Measurements from ENCODE around the gene AGTR1.
"Not testable (repeated sequence)": the region's sequence is repeated elsewhere in the genome, so short reads cannot be mapped to it uniquely, and the experiment has no call there.

The AGTR1 gene

GRCh38 chr3:148718982-148719862 is 21.5 kb downstream of the AGTR1 start:
- no peak for DNase-seq (ENCODE audit: low read depth in 3 of 3)

- DNase-seq (ENCODE audit: low read depth in 3 of 3), result no peak
These were observed 23.2 kb downstream of the AGTR1 start for GRCh38 chr3:148720873-148721272.

- no peak for DNase-seq (ENCODE audit: low read depth in 3 of 3)
These were observed 25.9 kb downstream of the AGTR1 start for GRCh38 chr3:148723631-148724030.

GRCh38 chr3:148727231-148727630 is 29.5 kb downstream of the AGTR1 start:
- no peak for DNase-seq (ENCODE audit: low read depth in 3 of 3)

GRCh38 chr3:148728753-148729152 is 31.1 kb downstream of the AGTR1 start:
- no peak for DNase-seq (ENCODE audit: low read depth in 3 of 3)

- DNase-seq (ENCODE audit: low read depth in 3 of 3), result no peak
These were observed 31.9 kb downstream of the AGTR1 start for GRCh38 chr3:148729476-148730055.

GRCh38 chr3:148730676-148731075 is 33.0 kb downstream of the AGTR1 start:
- DNase-seq (ENCODE audit: low read depth in 3 of 3), result no peak

- no peak for DNase-seq (ENCODE audit: low read depth in 3 of 3)
These were observed 37.9 kb downstream of the AGTR1 start for GRCh38 chr3:148735597-148735996.

- DNase-seq (ENCODE audit: low read depth in 3 of 3), result no peak
These were observed 38.4 kb downstream of the AGTR1 start for GRCh38 chr3:148736086-148736485.

GRCh38 chr3:148737104-148737530 is 39.4 kb downstream of the AGTR1 start:
- DNase-seq (ENCODE audit: low read depth in 3 of 3), result no peak

- DNase-seq (ENCODE audit: low read depth in 3 of 3), result no peak
These were observed 42.0 kb downstream of the AGTR1 start for GRCh38 chr3:148739720-148740119.

GRCh38 chr3:148740291-148740690 is 42.6 kb downstream of the AGTR1 start:
- no peak for DNase-seq (ENCODE audit: low read depth in 3 of 3)

- DNase-seq (ENCODE audit: low read depth in 3 of 3), result no peak
These were observed 43.5 kb downstream of the AGTR1 start for GRCh38 chr3:148741219-148741618.

- DNase-seq (ENCODE audit: low read depth in 3 of 3), result no peak
These were observed 44.4 kb downstream of the AGTR1 start for GRCh38 chr3:148742118-148742517.

GRCh38 chr3:148746053-148746452 is 48.4 kb downstream of the AGTR1 start:
- no peak for DNase-seq (ENCODE audit: low read depth in 3 of 3)

- DNase-seq (ENCODE audit: low read depth in 3 of 3), result no peak
These were observed 50.6 kb downstream of the AGTR1 start for GRCh38 chr3:148748283-148748682.

GRCh38 chr3:148750296-148750695 is 52.6 kb downstream of the AGTR1 start:
- DNase-seq (ENCODE audit: low read depth in 3 of 3), result no peak

- no peak for DNase-seq (ENCODE audit: low read depth in 3 of 3)
These were observed 53.8 kb downstream of the AGTR1 start for GRCh38 chr3:148751461-148751860.

GRCh38 chr3:148753385-148753784 is 55.7 kb downstream of the AGTR1 start:
- DNase-seq (ENCODE audit: low read depth in 3 of 3), result not testable (repeated sequence)

- no peak for DNase-seq (ENCODE audit: low read depth in 3 of 3)
These were observed 57.9 kb downstream of the AGTR1 start for GRCh38 chr3:148755570-148755969.

- no peak for DNase-seq (ENCODE audit: low read depth in 3 of 3)
These were observed 58.6 kb downstream of the AGTR1 start for GRCh38 chr3:148756311-148756710.

GRCh38 chr3:148757238-148758215 is 59.8 kb downstream of the AGTR1 start:
- no peak for DNase-seq (ENCODE audit: low read depth in 3 of 3)

Data from stimulated activated CD4-positive, alpha-beta T cell treated with anti-CD3 and anti-CD28 coated beads, TNF-alpha, amount 100 ng/mL, for 24 hours (primary cell).